GM19043 (cell line): ENCODE data around the gene FAM229B.

ENCODE experiments used
- ATAC-seq: cut with Tn5 transposase; IDR thresholded peaks from one replicate; pipeline ENCODE4 v1.9.1; 2021; ENCODE audit warnings: low read depth; ENCODE audit not compliant: unreplicated experiment

The FAM229B gene

DNA sequence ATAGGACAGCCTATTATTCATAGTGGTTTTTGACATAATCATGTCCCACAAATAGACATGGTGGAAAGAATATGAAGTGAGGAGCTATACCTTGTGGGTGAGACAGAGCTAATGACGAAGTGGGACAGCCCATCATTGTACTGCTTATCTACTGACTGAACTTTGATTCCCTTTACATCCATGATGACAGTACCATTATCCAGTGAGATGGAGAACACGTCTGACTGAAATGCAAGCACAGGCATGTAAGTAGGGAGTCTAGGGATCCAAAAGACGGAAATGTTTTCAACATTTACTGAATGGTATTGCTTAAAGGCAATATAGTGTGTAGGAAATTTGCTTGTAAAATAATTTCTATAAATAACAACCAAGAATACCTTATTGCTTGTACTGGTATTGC is 43.5 kb downstream of the FAM229B start:
- no peak for ATAC-seq

DNA sequence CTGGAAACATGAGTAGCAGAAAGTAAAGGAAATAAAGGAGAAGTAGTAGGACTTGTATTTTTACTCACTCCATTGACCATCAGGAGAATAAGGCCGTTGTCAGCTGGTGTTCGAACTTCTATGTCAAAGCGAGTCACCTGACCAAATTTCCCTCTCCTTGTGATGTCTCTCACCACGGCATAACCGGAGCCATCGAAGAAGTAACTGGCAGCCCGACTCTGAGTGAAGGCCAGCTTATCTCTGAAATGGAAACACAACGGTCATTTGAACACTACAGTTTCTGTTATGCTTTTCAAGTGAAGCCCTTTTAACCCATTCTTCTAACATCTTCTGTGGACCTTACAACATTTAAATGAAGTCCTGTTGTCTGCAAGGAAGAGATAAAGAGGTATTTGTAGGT is 51.7 kb downstream of the FAM229B start:
- ATAC-seq: no peak

DNA sequence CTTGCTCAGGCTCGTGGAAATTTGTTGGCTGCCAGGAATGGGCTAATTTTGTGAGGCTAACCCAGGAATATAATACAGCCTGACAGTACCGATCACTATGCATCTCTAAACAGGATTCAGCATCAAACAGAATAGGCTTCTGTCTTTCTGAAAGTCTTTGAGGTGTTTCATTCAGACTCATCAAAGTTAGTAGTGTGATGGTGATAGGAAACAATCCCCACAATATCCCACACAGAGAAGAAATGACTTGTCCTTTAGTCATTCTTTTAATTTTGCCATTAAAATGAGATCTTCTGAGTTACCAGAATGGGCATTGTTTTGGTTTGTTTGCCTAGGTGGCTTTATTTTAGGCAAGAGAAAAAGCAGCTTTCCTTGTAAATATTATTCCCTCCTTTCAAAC is 54.3 kb downstream of the FAM229B start:
- no peak for ATAC-seq

DNA sequence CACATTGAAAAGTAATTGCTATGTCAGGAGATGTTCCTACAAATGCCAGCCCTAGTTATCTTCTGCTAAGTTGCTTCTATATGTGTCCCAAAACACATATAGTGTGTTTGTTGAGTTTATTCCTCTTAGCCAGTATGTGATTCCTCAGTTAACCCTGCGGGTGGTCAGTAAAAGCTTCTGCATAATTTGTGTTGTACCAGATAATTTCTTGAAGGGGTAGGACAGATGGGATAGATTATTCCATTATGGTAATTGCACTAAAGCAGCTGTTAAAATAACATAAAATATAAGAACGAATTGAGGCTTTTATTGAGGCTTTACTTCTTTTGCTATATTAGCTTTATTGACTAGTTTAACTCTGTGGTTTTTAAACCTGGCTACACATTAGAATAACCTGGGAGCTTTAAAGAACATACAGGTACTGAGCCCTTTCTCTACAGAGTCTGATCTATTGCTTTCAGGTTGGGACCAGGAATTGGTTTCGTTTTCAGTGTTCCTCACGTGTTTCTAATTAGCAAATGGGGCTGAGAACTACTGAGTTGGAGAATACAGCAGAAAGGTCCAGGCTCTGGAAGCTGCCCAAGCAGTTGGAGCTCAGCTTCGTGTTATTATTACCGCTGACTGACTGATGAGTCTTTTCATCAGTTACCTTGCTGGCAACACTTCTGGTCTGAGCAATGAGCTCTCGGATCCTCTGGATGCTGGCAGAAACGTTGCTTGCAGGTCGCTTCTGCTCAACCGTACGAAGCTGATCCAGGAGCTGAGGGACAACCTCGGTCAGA is 56.9 kb downstream of the FAM229B start:
- ATAC-seq: no peak

DNA sequence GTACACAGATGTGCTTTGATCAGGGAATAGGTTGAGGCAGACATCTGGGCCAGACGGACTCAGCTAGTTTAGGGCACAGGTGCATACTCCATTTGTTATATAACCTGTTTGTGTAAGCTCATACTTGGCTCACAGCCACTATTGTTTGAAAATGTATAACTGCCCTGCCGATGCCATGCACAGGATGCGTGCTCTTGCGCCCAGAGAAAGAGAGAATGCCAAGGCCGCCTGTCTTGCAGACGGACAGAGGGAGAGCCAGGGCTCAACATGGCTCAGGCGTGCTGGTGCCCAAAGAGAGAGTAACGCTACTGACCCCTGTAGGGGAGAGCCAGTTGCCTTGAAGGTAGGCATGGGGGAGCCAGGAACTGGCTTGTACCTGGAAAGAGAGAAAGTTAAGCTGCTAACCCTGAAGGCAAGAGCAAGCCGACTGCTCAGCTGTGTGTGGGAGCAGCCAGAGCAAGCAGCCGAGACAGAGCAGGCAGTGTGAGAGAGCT is 57.7 kb downstream of the FAM229B start:
- ATAC-seq: no peak

DNA sequence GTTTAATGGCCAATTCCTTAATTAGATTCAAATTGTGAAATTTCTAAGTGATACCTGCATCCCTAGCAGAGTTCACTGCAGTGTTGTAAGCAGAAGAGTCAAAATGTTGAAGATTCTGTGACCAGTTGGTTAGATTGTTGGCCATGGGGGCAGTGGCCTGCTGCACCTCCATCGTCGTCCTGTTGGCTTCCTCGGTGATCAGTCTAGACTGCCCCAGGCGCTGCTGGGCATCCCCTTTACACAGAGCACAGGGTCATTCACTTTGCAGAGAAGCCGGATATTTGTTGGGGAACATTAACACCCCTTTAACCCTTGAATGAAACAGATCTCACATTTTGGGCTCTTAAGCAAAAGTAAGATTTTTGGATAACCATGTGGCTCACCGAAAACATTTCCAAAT is 60.7 kb downstream of the FAM229B start:
- no peak for ATAC-seq

DNA sequence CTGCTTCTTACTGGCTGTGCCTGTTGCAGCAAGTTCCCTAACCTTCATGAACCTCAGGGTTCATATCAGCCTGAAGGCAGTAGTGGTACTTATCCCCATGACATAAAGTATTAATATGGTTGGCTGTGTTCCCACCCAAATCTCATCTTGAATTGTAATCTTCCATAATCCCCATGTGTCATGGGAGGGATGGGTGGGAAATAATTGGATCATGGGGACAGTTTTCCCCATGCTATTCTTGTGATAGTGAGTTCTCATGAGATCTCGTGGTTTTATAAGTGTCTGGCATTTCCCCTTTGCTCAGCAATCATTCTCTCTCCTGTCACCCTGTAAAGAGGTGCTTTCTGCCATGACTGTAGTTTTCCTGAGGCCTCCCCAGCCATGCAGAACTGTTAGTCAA is 61.8 kb downstream of the FAM229B start:
- no peak for ATAC-seq

DNA sequence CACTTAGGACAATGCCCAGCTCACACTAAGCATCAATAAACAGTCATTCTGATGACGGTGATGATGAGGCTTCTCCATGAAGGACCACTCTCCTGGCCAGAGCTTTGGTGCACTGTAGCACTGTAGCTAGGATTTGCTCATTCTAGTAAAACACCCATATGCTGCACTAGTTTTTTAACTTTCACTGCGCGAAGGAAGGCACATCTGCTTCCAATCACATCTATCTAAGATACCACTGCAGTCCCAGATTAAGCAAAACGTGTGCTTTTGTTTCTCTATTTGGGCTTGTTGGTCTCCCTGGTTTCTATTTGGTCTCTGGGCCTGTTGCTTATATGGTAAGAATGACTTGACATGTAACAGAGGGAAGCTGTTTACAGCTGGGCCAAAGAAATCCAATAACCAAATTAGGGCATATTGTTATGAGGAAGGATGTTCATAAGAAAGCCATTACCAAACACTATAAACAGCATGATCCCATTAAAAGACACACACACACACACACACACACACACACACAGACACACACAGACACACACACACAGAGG is 62.4 kb downstream of the FAM229B start:
- ATAC-seq: no peak

DNA sequence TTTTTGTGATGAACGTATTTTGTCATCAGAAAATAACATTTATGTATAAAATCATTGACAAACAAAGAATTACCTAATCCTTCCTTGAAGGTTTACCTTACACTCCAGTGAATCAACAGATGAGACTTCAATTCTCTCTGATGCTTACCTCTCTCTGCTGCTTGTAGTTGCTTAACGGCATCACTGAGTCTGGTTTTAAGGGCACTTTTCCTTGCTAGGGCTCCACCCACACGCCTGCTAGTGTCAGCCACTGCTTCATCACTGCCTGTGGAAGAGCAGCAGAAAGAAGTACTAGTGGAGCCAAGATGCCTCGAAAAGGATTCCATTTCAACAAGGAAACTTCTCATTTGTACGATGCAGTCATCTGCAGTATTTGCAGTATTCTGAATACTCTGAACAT is 63.0 kb downstream of the FAM229B start:
- no peak for ATAC-seq
